GM23338 (cell line): ENCODE data around the gene SLC30A7.

ENCODE experiments used
- CREB1 ChIP-seq: fragments of 250-450 bp; sonication (Bioruptor Pico); IDR thresholded peaks from 2 replicates; pipeline ENCODE4 v1.5.0; 2020; ENCODE audit warnings: low read depth, mild to moderate bottlenecking, moderate library complexity
- EZH2 ChIP-seq: fragments of 200-600 bp; sonication (generic); IDR thresholded peaks from one replicate; pipeline ENCODE4 v1.8.0; 2017; ENCODE audit warnings: antibody characterized with exemption, mild to moderate bottlenecking, low read depth; ENCODE audit not compliant: unreplicated experiment
- EZH2phosphoT487 ChIP-seq: fragments of 200-600 bp; sonication (generic); IDR thresholded peaks from one replicate; pipeline ENCODE4 v1.8.1; 2018; ENCODE audit warnings: antibody characterized with exemption; ENCODE audit not compliant: unreplicated experiment
- POLR2AphosphoS5 ChIP-seq: IDR thresholded peaks from 2 replicates; pipeline ENCODE4 v1.6.1; 2016; ENCODE audit warnings: antibody characterized with exemption, low read depth
- TF ChIP-seq, protein P1 (sequence below), 2 experiments: fragments of 200-600 bp in 1 of 2; sonication (generic) in 1 of 2; conservative IDR thresholded peaks; 2 replicates each; pipeline versions ENCODE4 v1.5.1 to v1.6.1; 2016 to 2017; ENCODE audit warnings: antibody characterized with exemption in 2 of 2, low read depth in 2 of 2, mild to moderate bottlenecking in 2 of 2, moderate library complexity in 1 of 2

DNA sequence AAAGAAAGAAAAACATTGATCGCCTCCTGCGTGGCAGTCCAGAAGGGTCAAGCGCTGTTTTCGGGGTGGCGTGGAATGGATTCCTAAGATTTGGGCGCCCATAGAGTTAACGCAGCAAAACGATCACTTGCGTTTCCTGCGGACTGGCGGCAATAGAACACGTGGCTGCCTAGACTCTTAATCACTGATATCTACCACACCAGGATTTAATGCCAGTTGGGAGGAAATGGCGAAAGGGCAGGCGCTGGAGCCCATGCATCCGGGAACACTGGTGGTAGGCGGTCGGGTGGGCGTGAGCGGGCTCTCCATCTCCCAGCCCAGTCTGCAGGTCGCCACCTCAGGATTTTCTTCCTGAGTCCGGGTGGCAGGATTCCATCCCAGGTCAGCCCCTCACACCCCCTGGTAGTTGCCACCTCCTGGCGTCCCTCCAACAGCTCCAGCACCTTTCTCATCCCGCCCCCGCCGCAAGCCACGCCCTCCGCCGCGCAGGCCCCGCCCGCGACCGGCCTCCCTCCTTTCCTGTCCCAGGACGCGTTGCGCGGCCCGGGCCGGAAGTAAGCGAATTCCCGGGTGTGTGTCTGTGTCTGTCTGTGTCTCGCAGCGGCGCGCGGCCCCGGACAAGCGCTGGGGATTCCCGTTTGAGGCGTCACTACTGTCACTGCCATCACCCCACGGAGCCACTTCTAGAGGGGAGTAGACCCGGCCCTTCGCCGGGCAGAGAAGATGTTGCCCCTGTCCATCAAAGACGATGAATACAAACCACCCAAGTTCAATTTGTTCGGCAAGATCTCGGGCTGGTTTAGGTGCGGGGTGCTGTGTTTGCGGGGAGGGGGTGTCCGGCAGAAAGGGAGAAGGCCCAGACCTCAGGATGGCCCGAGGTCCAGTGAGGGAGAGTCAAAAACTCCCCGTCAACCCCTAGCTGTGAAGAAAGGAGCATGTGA, at the start of gene SLC30A7:
- TF ChIP-seq EZH2phosphoT487 (no peak), CREB1 (no peak), POLR2AphosphoS5 (peak; percentile 80), EZH2 (no peak)
- TF ChIP-seq, protein P1, sequence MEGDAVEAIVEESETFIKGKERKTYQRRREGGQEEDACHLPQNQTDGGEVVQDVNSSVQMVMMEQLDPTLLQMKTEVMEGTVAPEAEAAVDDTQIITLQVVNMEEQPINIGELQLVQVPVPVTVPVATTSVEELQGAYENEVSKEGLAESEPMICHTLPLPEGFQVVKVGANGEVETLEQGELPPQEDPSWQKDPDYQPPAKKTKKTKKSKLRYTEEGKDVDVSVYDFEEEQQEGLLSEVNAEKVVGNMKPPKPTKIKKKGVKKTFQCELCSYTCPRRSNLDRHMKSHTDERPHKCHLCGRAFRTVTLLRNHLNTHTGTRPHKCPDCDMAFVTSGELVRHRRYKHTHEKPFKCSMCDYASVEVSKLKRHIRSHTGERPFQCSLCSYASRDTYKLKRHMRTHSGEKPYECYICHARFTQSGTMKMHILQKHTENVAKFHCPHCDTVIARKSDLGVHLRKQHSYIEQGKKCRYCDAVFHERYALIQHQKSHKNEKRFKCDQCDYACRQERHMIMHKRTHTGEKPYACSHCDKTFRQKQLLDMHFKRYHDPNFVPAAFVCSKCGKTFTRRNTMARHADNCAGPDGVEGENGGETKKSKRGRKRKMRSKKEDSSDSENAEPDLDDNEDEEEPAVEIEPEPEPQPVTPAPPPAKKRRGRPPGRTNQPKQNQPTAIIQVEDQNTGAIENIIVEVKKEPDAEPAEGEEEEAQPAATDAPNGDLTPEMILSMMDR (conservative IDR thresholded peaks at IDR 0.05; ENCODE audit: low read depth in 2 of 2): no peak
